Measurements from ENCODE around the gene PIP5K1C.

Gene PIP5K1C

GRCh38 chr19:3721887-3722442, 21.7 kb upstream of the PIP5K1C start:
- FAIRE-seq: no peak

DNA sequence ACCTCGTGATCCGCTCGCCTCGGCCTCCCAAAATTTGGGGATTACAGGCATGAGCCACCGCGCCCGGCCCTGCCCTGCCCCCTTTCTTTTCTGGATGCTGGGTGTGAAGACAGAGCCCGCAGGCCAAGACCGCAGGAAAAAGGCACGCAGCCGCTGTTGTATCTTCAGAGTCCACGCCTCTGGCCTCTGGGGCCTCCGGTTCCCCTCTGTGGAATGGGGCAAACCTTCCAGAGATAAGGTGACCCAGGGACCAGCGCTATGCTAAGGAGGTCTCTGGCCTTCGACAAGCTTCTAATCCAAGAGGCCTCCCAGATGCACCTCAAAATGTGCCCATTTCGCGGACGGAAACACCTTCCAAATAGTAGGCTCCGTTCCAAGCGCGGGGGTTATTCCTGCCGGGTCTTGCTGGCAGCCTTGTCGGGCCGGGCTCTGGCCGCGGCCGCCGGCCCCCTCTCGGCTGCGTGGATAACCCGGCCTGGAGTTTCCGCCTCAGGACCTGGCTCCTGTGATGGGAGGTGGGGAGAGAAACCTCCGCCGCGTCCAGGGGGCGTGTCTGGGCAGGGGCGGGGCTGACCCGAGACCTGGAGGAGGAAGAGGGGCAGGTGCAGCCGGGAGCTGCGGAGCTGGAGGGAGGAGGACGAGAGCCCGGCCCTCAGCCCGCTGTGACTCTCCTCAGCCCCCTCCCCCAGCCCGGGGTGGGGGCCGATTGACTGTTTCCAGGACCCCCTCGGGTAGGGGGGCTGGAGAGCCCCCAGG, 21.0 kb upstream of the PIP5K1C start:
- FAIRE-seq: no peak

- FAIRE-seq: no peak
Observed at GRCh38 chr19:3720349-3720917, 20.2 kb upstream of the PIP5K1C start.

GRCh38 chr19:3719868-3720267, 19.6 kb upstream of the PIP5K1C start:
- FAIRE-seq: no peak

DNA sequence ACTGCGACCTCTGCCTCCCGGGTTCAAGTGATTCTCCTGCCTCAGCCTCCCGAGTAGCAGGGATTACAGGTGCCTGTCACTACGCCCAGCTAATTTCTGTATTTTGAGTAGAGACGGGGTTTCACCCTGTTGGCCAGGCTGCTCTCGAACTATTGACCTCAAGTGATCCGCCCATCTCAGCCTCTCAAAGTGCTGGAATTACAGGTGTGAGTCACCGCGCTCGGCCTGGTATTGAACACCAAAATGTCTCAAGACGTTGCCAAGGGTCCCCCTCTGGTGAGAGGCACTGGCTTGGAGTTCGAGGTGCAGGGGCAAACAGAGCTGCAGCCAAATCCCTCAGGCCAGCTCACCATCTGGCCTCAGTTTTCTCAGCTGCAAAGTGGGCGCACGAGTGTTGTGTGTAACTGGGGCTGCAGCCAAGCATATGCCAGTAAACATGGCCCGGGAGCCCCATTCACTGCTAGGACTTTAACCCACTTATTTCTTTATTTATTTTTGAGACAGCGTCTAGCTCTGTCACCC, 15.9 kb upstream of the PIP5K1C start:
- no peak for FAIRE-seq

GRCh38 chr19:3712663-3713611, 12.7 kb upstream of the PIP5K1C start:
- FAIRE-seq: no peak

- FAIRE-seq: no peak
Observed at GRCh38 chr19:3710265-3710812, 10.1 kb upstream of the PIP5K1C start.

- no peak for FAIRE-seq
Observed at GRCh38 chr19:3708207-3708931, 8.1 kb upstream of the PIP5K1C start, which contains the start of gene TJP3. TSS of gene TJP3 (plus strand) at chr19:3708384. CDS start at chr19:3728433, 20,049 bp downstream.

GRCh38 chr19:3707868-3708206, 7.6 kb upstream of the PIP5K1C start:
- FAIRE-seq: no peak

- no peak for FAIRE-seq
Observed at GRCh38 chr19:3701200-3701599, 932 bp upstream of the PIP5K1C start.

GRCh38 chr19:3699741-3700241, 477 bp downstream of the PIP5K1C start:
- FAIRE-seq: no peak

- FAIRE-seq: no peak
Observed at GRCh38 chr19:3698974-3699740, 1.1 kb downstream of the PIP5K1C start.

- no peak for FAIRE-seq
Observed at GRCh38 chr19:3698386-3698950, 1.8 kb downstream of the PIP5K1C start.

- FAIRE-seq: no peak
Observed at GRCh38 chr19:3697671-3698385, 2.4 kb downstream of the PIP5K1C start.

DNA sequence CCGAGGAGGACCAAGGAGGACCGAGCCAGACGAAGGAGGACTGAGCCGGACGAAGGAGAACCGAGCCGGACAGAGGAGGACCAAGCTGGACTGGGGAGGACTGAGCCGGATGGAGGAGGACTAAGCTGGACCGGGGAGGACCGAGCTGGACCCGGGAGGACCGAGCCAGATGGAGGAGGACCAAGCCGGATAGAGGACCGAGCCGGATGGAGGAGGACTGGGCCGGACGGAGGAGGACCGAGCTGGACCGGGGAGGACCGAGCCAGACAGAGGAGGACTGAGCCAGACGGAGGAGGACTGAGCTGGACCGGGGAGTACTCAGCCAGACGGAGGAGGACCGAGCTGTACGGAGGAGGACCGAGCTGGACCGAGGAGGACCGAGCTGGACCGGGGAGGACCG, 3.2 kb downstream of the PIP5K1C start:
- FAIRE-seq: no peak

GRCh38 chr19:3696660-3696995, 3.6 kb downstream of the PIP5K1C start:
- no peak for FAIRE-seq

DNA sequence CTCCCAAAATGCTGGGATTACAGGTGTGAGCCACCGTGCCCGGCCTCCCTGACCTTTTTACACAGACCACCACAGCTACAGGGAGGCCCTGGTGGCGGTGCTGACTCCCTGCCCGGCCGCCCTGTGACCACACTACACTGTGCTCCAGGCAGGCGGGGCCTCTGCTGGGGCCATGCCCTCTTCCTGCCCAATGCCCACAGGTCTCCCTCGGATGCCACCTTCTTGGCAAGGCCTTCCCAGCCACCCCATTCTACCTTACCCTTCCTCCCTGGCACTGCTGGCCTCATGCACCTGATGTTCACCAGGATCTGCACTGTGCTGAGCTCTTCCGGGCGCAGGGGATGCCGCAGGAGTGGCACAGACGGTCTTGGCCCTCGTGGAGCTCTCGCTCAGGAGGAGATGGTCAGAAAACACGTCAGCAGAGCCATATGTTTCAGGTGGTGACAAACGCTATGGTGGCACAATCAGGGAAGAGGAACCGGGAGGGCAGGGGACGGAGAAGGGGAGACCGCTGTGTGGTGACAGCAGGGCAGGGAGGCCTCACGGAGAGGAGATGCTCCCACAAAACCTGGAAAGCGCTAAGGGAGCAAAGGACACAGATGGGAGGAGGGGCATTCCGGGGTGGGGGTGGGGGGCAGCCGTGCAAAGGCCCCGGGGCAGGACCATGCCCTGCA, 4.1 kb downstream of the PIP5K1C start:
- no peak for FAIRE-seq

- FAIRE-seq: no peak
Observed at GRCh38 chr19:3695124-3695733, 5.0 kb downstream of the PIP5K1C start.

Measured in endometrium (tissue), 2 donors.